Fibroblast of the conjunctiva (primary cell): ENCODE results near the gene SNX33.
"Not testable (repeated sequence)": the region's sequence is repeated elsewhere in the genome, so short reads cannot be mapped to it uniquely, and the experiment has no call there.

ENCODE experiments used
- DNase-seq: peaks from one replicate; pipeline ENCODE4 v3.0.0-alpha.2; 2010; ENCODE audit warnings: low read depth

SNX33 gene

GRCh38 chr15:75699961-75700874 lies 52.5 kb downstream of the SNX33 start:
- DNase-seq, result peak; percentile 65

- DNase-seq, result not testable (repeated sequence)
These were observed 53.6 kb downstream of the SNX33 start for GRCh38 chr15:75701071-75702003.

- no peak for DNase-seq
These were observed 54.7 kb downstream of the SNX33 start for GRCh38 chr15:75702436-75702835.

DNA sequence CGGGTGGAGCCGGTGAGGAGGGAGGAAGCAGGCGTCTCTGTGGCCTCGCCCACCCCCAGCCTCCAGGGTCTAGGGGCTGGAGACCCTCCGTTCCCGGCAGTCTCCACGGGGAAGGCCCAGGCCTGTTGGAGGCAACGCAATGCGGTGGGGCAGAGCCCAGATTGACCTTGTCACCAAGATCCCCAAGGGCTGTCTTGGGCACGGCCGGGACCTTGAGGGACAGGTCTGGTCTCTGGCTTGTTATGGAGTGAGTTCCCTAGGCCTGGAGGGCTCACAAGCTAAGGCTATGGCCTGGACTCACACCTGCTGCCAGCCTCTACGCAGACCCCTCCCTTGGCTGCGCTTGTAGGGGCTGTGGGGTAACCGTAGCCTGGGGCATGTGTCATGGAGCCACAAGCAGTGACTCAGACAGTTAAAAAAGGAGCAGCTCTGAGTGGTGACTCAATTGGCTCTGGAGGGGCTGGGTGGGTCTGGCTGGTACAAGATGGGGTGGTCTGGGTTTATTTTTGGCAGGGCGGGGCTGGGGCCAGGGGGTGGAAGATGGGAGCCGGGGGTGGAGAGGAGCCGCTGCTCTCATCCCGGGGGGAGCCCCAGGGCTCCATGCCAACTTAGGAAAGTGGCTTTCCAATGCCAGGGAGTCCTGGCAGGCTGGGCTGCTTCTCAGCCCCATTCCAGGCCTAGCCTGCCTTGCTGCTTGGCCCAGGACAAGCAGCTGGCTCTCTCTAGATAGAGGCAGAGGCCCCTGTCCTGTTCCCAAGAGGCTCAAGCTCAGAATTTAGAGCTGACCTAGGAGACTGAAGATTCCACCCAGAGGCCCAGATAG lies 55.9 kb downstream of the SNX33 start:
- not testable (repeated sequence) for DNase-seq

- no peak for DNase-seq
These were observed 56.5 kb downstream of the SNX33 start for GRCh38 chr15:75704263-75704615.

DNA sequence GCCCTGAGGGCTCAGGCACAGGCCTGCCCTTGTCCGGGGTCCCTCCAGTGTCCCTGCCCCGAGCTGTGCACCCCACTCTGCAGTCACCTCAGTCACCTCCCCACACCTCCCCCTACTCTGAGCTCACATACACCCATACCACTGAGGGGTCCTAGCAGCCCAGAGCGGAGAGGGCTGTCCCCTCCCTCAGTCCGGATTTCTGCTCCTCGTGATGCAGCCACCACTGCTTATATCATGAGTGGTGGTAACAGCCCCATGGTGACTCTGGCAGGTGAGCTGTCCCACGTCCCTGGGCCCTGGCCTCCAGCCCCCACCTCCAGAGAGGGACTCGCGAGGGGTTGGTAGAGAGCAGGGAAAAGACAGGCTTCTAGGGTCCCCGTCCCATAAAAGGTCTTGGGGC lies 56.9 kb downstream of the SNX33 start:
- no peak for DNase-seq

DNA sequence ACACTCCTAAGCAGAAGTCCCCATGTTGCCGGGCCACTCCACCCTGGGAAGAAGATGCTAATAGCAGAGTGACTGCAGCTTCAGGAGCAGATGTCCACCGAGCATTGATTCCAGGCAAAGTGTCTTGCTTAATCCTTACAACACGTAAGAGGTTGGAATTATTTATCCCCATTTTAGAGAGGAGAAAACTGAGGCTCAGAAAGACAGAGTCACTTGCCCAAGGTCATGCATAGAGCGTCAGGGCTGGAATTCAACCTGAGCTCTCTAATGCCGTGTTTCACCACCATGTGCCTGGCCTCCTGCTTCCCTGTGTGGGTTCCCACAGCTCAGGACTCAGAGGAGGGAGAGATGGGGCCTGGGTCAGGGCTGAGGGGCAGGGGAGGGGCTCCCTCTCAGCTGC lies 57.7 kb downstream of the SNX33 start:
- DNase-seq, result not testable (repeated sequence)

DNA sequence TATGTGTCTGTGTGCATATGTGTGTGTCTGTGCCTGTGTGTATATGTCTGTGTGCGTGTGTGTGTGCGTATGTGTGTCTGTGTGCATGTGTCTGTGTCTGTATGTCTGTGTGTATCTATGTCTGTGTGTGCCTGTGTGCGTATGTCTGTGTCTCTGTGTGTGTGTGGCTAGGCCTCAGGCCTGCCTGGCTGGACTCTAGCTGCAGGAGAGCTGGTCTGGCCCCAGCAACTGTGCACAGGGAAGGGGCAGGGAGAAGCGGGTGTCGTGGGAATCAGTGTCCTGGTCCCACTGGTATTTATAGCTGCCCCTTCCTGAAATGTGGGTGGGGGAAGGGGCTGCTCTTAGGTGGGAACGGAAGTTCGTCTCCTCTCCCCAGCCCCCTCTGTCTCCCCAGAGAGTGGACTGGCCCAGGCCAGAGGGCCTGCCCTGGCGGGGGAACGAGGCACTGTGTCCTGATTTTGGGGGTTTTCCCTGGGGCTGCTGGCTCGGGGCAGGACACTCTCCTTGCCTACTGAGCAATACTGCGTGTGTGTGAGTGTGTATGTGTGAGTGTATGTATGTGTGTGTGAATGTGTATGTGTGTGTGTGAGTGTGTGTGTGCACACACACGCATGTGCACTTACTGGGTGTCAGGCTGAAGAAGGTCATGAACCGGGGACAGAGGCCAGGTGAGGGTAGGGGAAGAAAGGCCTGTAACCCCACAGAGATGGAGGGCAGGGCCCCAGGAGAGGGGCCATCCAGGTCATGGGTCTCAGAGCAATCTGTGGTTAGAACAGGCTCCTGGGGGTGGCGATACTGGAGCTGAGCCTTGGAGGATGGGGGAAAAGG lies 58.4 kb downstream of the SNX33 start:
- no peak for DNase-seq

DNA sequence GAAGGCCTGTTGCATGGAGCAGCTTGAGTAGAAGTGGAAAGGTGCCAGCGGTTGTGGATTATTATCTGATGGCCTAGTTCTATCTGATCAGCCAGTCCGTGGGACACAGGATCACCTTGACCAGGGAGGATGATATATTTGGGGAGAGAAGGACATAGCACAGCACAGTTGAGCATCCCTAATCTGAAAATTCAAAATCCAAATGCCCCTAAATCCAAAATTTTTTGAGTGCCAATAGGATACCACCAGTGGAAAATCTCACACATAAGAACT lies 58.9 kb downstream of the SNX33 start:
- no peak for DNase-seq

DNA sequence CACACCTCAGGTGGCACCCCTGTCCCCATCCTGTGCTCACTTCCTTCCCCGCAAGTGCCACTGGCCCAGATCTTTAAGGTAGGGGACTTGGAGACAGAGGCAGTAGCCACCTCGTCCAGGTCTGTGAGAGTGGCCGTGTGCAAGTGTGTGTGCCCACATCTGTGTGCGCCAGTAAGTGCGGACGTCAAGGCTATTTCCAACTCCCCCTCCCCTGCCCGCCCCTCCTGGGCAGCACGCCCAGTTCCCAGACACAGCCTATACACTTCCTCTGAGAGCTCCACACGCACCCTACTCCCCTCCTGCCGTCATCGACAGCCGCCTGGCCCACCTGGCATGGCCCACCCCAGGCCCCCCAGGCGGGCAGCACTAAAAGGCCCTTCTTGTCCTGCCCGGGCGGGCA lies 61.7 kb downstream of the SNX33 start:
- DNase-seq, result not testable (repeated sequence)

GRCh38 chr15:75710874-75711273 lies 63.2 kb downstream of the SNX33 start:
- not testable (repeated sequence) for DNase-seq

GRCh38 chr15:75711495-75711894 lies 63.8 kb downstream of the SNX33 start:
- not testable (repeated sequence) for DNase-seq
